HepG2 (cell line): Measurements from ENCODE around the gene ASIC2. TPM values are rescaled to one million over a fixed set of nuclear protein-coding genes. Genes with fewer than 3 reads are reported as not detected.

Experiments used
- ATAC-seq: fragments of 200-7000 bp; cut with Tn5 transposase; 3 replicates; pipeline ENCODE4 v1.9.1; 2020; ENCODE audit warnings: mild to moderate bottlenecking, moderate library complexity
- BruUV-seq: library from RNA; stranded (reverse); fragments of 400-500 nt; replicated peaks from 2 replicates; lab custom pipeline; 2021; lab: Mats Ljungman, UMichigan
- CTCF ChIA-PET: fragments of 300-600 bp; formaldehyde crosslinking; extraction: SDS; loops from one replicate; lab custom pipeline; 2021; ENCODE audit warnings: low total read pairs, inconsistent platforms, low intra/inter-chr PET ratio; lab: Yijun Ruan, JAX
- POLR2A ChIA-PET: fragments of 350-600 bp; sonication (Branson Sonifier 250); formaldehyde crosslinking; loops from one replicate; lab custom pipeline; 2020; ENCODE audit warnings: antibody characterized with exemption, inconsistent platforms; lab: Yijun Ruan, JAX
- DNase-seq: peaks from one replicate; pipeline ENCODE4 v3.0.0-alpha.2; 2015; ENCODE audit warnings: low spot score
- FAIRE-seq: peaks from 3 replicates; lab custom pipeline; 2011; peaks lifted over from hg19 to GRCh38; lab: Jason Lieb, UNC
- H2AFZ ChIP-seq: one replicate; pipeline ENCODE4 v1.6.1; 2011; ENCODE audit warnings: low read length, inconsistent platforms
- H3K27ac ChIP-seq: fragments of 300-600 bp; 3 replicates; pipeline ENCODE4 v1.8.0; 2011; ENCODE audit warnings: mixed run types, mild to moderate bottlenecking, mixed read lengths, low read length, inconsistent platforms; ENCODE audit not compliant: insufficient read depth; ENCODE audit errors: extremely low read length
- H3K27me3 ChIP-seq, 2 experiments: fragments of 200-600 bp in 1 of 2; 2 replicates in 1 of 2; 3 replicates in 1 of 2; pipeline versions ENCODE4 v1.6.0 to v1.8.0; 2011; ENCODE audit warnings: low read length in 2 of 2, mild to moderate bottlenecking in 2 of 2, moderate library complexity in 2 of 2, inconsistent platforms in 1 of 2; ENCODE audit not compliant: insufficient read depth in 2 of 2, control insufficient read depth in 1 of 2
- H3K36me3 ChIP-seq, 2 experiments: fragments of 200-600 bp in 1 of 2; replicated peaks in 1 of 2; 2 replicates in 1 of 2; 3 replicates in 1 of 2; pipeline versions ENCODE4 v1.5.1 to v1.8.0; 2011; ENCODE audit warnings: low read length in 2 of 2, inconsistent platforms in 1 of 2; ENCODE audit not compliant: insufficient read depth in 2 of 2, control insufficient read depth in 1 of 2
- H3K4me1 ChIP-seq: 2 replicates; pipeline ENCODE4 v1.5.1; 2012; ENCODE audit warnings: low read length, inconsistent platforms; ENCODE audit not compliant: insufficient read depth
- H3K4me2 ChIP-seq: 2 replicates; pipeline ENCODE4 v1.6.0; 2011; ENCODE audit warnings: low read depth, low read length, inconsistent platforms
- H3K4me3 ChIP-seq, 3 experiments: fragments of 200-600 bp in 1 of 3; sonication (generic), shearing (Covaris generic) in 1 of 3; replicated peaks in 1 of 3; 2 replicates each; pipeline ENCODE4 v1.5.1; 2011 to 2016; ENCODE audit warnings: low read length in 3 of 3, inconsistent platforms in 2 of 3, low read depth in 2 of 3, mild to moderate bottlenecking in 2 of 3, control low read depth in 1 of 3, mixed read lengths in 1 of 3; ENCODE audit not compliant: insufficient read depth in 1 of 3
- H3K79me2 ChIP-seq: one replicate; pipeline ENCODE4 v1.6.1; 2011; ENCODE audit warnings: low read length, inconsistent platforms; ENCODE audit not compliant: insufficient read depth
- H3K9ac ChIP-seq: 2 replicates; pipeline ENCODE4 v1.6.0; 2011; ENCODE audit warnings: mild to moderate bottlenecking, low read depth, low read length, inconsistent platforms; ENCODE audit not compliant: insufficient read depth
- H3K9me3 ChIP-seq: 2 replicates; pipeline ENCODE4 v1.5.1; 2012; ENCODE audit warnings: mild to moderate bottlenecking, low read length
- H4K20me1 ChIP-seq: 2 replicates; pipeline ENCODE4 v1.6.0; 2011; ENCODE audit warnings: inconsistent platforms, mild to moderate bottlenecking, low read length, moderate library complexity; ENCODE audit not compliant: insufficient read depth
- DPF2 ChIP-seq: sonication (generic); formaldehyde crosslinking; IDR thresholded peaks from 2 replicates; pipeline ENCODE4 v1.4.0; 2020; ENCODE audit warnings: mild to moderate bottlenecking, low read depth, missing genetic modification reagents, borderline replicate concordance
- FOXA3 ChIP-seq: IDR thresholded peaks from 2 replicates; pipeline ENCODE4 v1.6.1; 2016; ENCODE audit warnings: missing genetic modification reagents, missing compliant biosample characterization
- GLMP ChIP-seq: sonication (generic); formaldehyde crosslinking; IDR thresholded peaks from 2 replicates; pipeline ENCODE4 v1.9.0; 2021; ENCODE audit warnings: missing genetic modification reagents, mild to moderate bottlenecking, borderline replicate concordance
- MNT ChIP-seq: fragments of 450-650 bp; IDR thresholded peaks from 2 replicates; pipeline ENCODE4 v1.6.1; 2016
- ZFP90 ChIP-seq: sonication (generic); formaldehyde crosslinking; IDR thresholded peaks from 2 replicates; pipeline ENCODE4 v1.8.0; 2022; ENCODE audit warnings: missing genetic modification reagents, mild to moderate bottlenecking, inconsistent platforms, borderline replicate concordance
- ZNF335 ChIP-seq: sonication (generic); formaldehyde crosslinking; IDR thresholded peaks from 2 replicates; pipeline ENCODE4 v1.4.0; 2020; ENCODE audit warnings: missing genetic modification reagents
- ZNF816 ChIP-seq: sonication (generic); formaldehyde crosslinking; IDR thresholded peaks from 2 replicates; pipeline ENCODE4 v1.8.0; 2022; ENCODE audit warnings: missing genetic modification reagents, mild to moderate bottlenecking, borderline replicate concordance
- WGBS: methylation state at CpG from one replicate; pipeline ENCODE4 v1.1.6; 2017; ENCODE audit warnings: low lambda C conversion rate; 5-methylcytosine and 5-hydroxymethylcytosine counted together
- in situ Hi-C: cut with HindIII; loops from 2 replicates; pipeline ENCODE4 v1.10.0; 2017; ENCODE audit warnings: low pct_unique_long_range_greater_than_20kb; ENCODE audit not compliant: extremely low pct_ligation_motif_present
- intact Hi-C: fragments of 100-400 bp; cut with micrococcal nuclease; formaldehyde crosslinking; loops from one replicate; pipeline ENCODE4 v1.10.0; 2022; ENCODE audit not compliant: unreplicated experiment
- polyA plus RNA-seq, 8 experiments: library from polyadenylated mRNA; depleted of rRNA in 3 of 8; stranded (reverse) in 7 of 8; unstranded in 1 of 8; fragments of >200 nt; fragmentation: Illumina TruSeq in 4 of 8; extraction: Trizol in 4 of 8; gene quantifications; 2 replicates each; pipeline versions ENCODE4 v1.2.1 to v1.2.3, GENCODE V29; 2011 to 2016; ENCODE audit warnings: low read depth in 4 of 8, missing spikeins in 1 of 8, mixed read lengths in 1 of 8; ENCODE audit not compliant: insufficient read depth in 1 of 8
- total RNA-seq, 5 experiments: library from RNA; depleted of rRNA; stranded (reverse); fragments of >200 nt; fragmentation: Illumina TruSeq; extraction: Trizol; gene quantifications; 2 replicates each; pipeline ENCODE4 v1.2.3, GENCODE V29; 2016; ENCODE audit warnings: low read depth in 1 of 5

ASIC2 gene
- total and polyA plus RNA-seq, 2 of the 13 experiments (the other 11 are each of a cell fraction or from before 2014, with no cell fraction given) = not detected

GRCh38 chr17:33090806-33091205 is 202.3 kb downstream of the ASIC2 start:
- H3K4me3 ChIP-seq = no peak overlapping the region
- H3K36me3 ChIP-seq = no peaks in the 10 kb centered on the region
- H3K9ac ChIP-seq = no peak overlapping the region
- POLR2A ChIA-PET = no interaction called here
- 0% methylated on average over 1 of the region's 1 CpG for WGBS
- ATAC-seq (no peak), DNase-seq (no peak), FAIRE-seq (no peak)
- H4K20me1 ChIP-seq = no peaks in the 10 kb centered on the region
- H3K27ac ChIP-seq = no peak overlapping the region
- no peaks in the 10 kb centered on the region for H3K9me3 ChIP-seq
- BruUV-seq = no TSS peak
- TF ChIP-seq DPF2 (CRISPR knock-in tag) (no peak), MNT (no peak), ZFP90 (no peak), GLMP (CRISPR knock-in tag) (no peak), ZNF335 (CRISPR knock-in tag) (no peak)
- H3K27me3 ChIP-seq = no peaks in the 10 kb centered on the region; a peak in 3 of 5 replicates
- CTCF ChIA-PET = no interaction called here
- H3K4me2 ChIP-seq = no peak overlapping the region
- in situ Hi-C loops = no loop called here
- intact Hi-C loops = no loop called here
- peaks cover 17% of the 10 kb centered on the region for H3K4me1 ChIP-seq
- no peaks in the 10 kb centered on the region for H3K79me2 ChIP-seq
- no peak overlapping the region for H2AFZ ChIP-seq

GRCh38 chr17:33086878-33087277 is 206.2 kb downstream of the ASIC2 start:
- no peak overlapping the region for H3K9ac ChIP-seq
- BruUV-seq = no TSS peak
- H3K36me3 ChIP-seq = no peaks in the 10 kb centered on the region
- CTCF ChIA-PET = no interaction called here
- intact Hi-C loops = no loop called here
- peaks cover 17% of the 10 kb centered on the region for H3K4me1 ChIP-seq
- DNase-seq (peak; percentile 14), FAIRE-seq (peak; percentile 56), ATAC-seq (peak; percentile 84)
- no peak overlapping the region for H3K4me2 ChIP-seq
- H3K27ac ChIP-seq = no peak overlapping the region
- POLR2A ChIA-PET = no interaction called here
- no peaks in the 10 kb centered on the region for H4K20me1 ChIP-seq
- no peaks in the 10 kb centered on the region for H3K79me2 ChIP-seq
- TF ChIP-seq ZNF816 = no peak
- TF ChIP-seq FOXA3 (CRISPR knock-in tag) = peak; percentile 39; the same call in 1 of the 2 replicates
- no peaks in the 10 kb centered on the region for H3K9me3 ChIP-seq
- in situ Hi-C loops = no loop called here
- H2AFZ ChIP-seq = no peak overlapping the region
- H3K27me3 ChIP-seq = no peaks in the 10 kb centered on the region
- H3K4me3 ChIP-seq = no peak overlapping the region
